Left ventricle myocardium superior (tissue), 1 donor: ENCODE data around the gene LIM2. TPM values are rescaled to one million over a fixed set of nuclear protein-coding genes. Genes with fewer than 3 reads are reported as not detected.
"Not testable (repeated sequence)": the region's sequence is repeated elsewhere in the genome, so short reads cannot be mapped to it uniquely, and the experiment has no call there.

Experiments
- ATAC-seq: fragments of 200-7000 bp; cut with Tn5 transposase; one replicate; pipeline ENCODE4 v1.9.1; 2020; ENCODE audit warnings: mild to moderate bottlenecking, moderate library complexity
- DNase-seq: peaks from one replicate; pipeline ENCODE4 v3.0.0-alpha.2; 2020
- intact Hi-C: fragments of 100-400 bp; cut with micrococcal nuclease; formaldehyde crosslinking; loops from one replicate; pipeline ENCODE4 v1.11.0; 2022
- total RNA-seq: library from RNA; stranded (reverse); fragmentation: NEBNext Ultra II Directional; extraction: Animal tissue kit (Norgen Biotek cat#: 25700); gene quantifications from one replicate; pipeline ENCODE4 v1.2.1, GENCODE V29; 2021
- donor health status: DM: no; HTN: yes; CAD: no; lungs with severe emphysema.

The LIM2 gene
- total RNA-seq, 1 donor from 2014 or later, result not detected

DNA sequence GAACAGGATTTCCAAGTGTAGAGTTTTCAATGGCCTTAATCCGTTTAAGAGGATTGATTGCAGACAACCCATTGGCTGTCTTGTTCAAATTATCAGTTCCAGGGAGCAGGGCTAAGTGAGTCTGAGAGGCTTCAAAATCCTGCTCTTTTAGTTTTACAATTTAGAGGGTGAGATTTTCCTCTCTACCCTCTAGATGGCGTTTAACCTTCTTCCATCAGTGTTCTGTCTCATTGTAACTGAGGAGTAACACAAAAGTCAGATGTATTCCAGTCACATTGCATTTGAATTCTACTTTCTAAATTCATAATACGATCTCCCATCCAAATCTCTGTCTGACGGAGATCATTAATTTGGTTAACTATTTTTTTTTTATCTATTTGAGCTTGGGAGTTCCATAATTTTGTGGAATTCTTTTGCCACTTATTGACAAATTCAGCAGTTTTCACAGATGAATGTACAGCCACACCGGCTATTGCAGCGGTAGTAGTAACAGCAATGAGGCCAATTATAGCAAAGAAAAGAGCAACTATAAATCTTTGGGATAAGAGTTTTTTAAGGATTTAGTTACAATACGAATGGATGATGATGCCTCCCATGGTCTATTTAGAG is 10.4 kb upstream of the LIM2 start:
- intact Hi-C loops, result no loop called here
- no peak for ATAC-seq
- DNase-seq, result no peak

DNA sequence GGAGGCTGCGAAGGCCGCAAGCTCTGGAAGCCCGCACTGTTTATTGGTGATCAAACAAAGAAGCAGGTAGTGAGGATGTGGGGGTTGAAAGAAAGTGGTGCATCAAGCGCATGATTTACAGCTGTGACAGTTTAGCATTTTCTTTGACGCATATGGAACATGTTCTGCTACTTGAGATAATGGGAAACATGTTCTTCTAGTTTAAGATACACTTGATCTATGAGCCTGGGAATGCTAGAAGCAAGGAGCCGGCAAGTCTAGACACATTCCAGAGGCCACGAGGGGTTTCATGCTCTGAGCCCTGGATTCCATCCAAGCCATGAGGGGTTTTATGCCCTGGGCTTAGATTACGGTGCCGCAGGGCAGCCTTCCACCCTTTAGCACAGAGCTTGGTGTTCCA is 9.7 kb upstream of the LIM2 start:
- intact Hi-C loops, ATAC-seq, DNase-seq: not testable (repeated sequence)

DNA sequence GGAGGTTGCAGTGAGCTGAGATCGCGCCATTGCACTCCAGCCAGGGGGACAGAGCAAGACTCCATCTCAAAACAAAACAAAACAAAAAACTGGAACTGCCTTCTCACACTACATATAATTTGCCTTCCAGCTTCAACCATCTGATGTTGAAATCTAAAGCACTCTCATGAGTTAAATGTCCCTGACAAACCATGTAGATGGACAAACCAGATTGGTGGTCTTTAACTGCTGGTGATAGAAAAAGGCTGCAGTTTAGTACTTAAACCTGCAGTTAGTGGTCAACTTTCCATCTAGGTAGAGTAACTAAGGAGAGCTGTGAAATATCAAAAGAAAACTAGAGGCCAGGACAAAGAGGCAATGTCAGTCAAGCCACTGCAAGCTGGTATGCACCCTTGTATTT is 8.4 kb upstream of the LIM2 start:
- intact Hi-C loops, result no loop called here

DNA sequence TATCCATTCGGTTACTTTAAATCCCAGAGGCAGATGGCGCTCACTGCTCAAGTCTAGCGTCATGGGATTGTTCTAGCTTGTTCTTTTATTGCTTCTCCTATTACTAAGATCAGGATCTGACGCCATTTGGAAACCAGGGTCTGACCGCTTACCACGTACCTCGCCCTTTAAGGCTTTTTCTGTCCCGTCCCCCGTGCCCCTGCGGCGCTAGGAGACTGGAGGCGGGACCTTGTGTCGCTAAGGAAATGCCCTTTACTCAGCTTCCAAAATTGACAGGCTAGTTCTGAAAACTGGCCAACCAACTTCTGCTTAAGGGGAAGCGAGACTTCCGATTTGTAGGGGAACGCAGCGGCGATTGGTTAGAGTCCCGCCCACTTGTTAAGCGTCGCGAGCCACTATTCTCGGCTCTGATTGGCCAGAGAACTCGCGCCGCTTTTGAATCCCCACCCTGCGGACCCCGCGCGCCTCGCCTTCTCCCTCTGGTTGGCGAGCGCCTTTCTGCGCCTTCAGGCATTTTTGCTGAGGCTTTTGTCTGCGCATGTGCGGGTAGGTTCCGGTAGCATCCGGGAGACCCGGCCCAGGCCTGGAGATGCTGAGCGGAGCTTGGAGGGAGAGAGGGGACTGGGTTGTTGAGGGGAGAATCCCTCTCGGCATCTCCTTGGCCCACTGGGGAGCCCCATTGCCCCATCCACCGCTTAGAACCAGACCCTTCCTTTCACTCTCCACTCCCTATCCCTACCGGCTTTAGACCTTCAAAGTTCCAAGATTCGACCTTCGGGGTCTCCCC is 6.5 kb upstream of the LIM2 start:
- DNase-seq, result peak; percentile 91
- ATAC-seq, result peak; percentile 99
- intact Hi-C loops, result no loop called here

More for the DNA sequence above, 8.4 kb upstream of the LIM2 start:
- no peak for DNase-seq
- ATAC-seq, result no peak

DNA sequence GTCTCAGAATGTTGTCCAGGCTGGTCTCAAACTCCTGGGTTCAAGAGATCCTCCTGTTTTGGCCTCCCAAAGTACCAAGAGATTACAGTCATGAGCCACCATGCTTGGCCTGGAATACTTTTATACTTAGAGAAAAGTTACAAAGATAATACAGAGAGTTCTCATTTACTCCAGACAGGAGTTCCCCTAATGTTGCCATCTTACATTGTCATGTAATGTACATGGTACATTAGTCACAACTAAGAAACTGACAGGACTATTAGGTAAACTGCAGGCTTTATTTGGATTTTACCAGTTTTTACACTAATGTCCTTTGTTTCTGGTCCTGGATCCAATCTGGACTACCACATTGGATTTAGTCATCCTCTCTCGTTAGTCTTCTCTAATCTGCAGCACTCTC is 4.9 kb upstream of the LIM2 start:
- DNase-seq, result no peak
- intact Hi-C loops, result no loop called here
- no peak for ATAC-seq

DNA sequence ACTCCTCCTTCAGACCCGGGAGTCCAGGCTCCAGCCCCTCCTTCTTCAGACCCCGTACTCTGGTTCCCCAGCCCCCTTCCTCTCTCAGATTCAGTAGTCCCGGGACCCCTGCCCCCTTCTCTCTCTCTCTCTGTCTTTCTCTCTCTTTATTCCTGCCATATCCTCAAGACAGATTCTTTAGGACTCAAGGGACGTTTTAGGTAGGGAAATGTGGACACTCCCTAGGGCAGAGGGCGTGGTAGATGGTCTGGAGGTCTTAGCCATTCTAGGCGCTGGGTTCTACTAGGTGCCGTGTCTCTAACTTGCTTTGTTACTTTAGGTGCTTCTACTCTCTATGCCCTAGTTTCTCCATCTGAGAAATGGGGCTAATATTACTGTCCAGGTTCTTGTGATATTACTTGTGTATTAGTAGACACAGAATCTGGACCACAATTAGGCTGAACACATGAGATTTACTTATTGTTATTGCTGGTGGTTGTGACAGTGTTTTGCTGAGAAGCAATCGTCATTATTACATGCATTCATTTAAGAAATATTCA is 3.4 kb upstream of the LIM2 start:
- intact Hi-C loops, result no loop called here
- ATAC-seq (no peak), DNase-seq (no peak)

DNA sequence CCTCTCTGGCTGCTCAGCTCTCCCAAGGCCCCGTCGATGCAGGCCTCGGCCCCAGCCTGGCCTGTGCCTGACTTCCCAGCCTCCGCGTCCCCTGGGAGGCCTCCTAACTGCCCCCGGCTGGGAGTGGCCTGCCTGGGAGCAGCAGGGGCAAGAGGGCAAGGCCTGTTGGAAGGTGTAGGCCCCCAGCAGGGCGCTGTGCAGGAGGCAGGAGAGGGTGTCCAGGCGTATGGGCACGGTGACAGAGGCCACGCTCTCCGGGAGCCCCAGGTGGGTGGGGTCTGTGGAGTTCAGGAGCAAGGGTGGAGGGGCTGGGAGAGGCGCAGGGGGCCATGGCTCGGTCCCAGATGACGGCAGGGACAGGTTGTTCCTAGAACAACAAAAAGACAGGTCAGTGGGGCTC is 1.4 kb upstream of the LIM2 start:
- ATAC-seq (no peak), DNase-seq (no peak)
- intact Hi-C loops, result no loop called here

DNA sequence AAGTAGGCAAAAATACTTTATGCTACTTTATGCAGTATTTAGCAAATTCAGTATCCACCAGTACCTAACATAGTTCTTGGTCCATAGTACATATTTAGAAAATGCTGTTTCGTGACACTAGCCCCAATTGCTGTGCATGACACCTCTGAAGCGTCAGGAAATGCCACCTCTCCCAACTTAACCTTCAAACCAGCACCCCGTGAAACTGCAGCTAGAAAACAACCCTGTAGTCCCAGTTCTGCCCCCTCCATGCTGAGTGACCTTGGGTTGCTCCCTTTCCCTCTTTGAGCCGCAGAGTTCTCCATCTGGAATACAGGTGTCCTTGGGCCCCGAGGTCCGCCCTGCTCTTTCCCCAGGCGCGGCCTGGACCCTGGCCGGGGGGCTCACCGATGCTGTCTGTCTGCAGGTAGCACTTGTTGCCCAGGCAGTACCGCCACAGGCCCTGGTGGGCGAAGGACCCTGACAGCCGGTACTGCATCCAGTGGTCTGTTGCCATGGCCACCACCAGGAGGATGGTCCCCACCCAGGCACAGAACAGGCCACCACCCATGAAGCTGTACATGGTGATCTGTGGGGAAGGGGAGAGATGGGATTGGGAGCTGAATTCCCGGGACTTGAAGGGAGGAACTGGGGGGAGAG is 773 bp downstream of the LIM2 start:
- intact Hi-C loops, result no loop called here
- DNase-seq, result no peak
- no peak for ATAC-seq

DNA sequence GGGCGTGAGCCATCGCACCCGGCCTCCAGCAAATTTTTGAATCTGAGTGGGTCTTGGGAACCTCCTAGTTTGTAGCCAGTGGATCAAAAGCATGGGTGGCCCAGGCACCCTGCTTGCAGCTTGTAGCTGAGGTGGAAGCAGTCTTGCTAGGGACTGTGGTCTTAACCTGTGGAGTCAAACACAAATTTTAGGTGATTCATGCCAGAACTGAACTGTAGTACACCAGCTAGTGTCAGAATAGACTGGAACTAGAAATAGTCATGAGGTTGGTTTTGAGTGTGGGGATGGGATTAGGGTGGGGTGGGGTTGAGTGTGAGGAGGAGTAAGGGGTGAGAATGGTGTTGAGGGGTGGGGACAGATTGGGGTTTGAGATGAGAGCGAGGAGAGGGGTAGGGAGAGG is 5.8 kb downstream of the LIM2 start:
- no peak for ATAC-seq
- intact Hi-C loops, result no loop called here
- DNase-seq, result no peak

DNA sequence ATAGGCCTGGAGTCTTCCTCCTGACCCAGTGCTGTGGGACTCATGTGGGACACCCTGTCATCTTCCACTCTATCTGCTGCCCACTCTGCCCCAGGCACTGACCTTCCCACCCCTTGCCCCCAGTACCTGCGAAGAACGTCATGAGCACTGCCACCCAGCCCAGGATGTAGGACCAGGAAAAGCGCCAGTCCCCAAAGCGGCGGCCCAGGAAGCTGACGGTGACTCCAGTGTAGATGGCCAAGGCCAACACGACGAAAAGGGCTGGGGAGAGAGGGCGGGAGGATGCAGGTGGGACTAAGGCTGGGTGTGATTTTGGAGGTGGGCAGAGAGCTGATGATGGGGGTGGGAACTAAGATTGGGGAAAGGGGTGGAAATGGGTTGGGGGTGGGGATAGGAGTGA is 7.4 kb downstream of the LIM2 start:
- intact Hi-C loops, result no loop called here
- DNase-seq, result no peak
- ATAC-seq, result no peak

DNA sequence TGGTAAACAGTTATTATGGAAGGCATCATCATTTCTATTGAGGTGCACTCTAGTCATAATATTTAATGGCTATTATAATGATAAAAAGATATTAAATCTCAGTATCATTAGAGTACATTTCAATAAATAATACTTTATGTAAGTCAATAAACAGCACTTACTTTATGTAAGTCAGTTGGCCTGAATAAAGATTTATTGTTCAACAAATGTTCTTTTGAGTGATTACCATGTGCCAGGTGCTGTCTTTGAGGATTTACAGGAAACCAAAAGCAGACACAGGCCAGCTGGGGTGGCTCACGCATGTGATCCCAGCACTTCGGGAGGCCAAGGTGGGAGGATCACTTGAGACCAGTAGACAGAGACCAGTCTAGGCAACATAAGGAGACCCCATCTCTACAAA is 10.4 kb downstream of the LIM2 start:
- intact Hi-C loops, result no loop called here
- no peak for DNase-seq

DNA sequence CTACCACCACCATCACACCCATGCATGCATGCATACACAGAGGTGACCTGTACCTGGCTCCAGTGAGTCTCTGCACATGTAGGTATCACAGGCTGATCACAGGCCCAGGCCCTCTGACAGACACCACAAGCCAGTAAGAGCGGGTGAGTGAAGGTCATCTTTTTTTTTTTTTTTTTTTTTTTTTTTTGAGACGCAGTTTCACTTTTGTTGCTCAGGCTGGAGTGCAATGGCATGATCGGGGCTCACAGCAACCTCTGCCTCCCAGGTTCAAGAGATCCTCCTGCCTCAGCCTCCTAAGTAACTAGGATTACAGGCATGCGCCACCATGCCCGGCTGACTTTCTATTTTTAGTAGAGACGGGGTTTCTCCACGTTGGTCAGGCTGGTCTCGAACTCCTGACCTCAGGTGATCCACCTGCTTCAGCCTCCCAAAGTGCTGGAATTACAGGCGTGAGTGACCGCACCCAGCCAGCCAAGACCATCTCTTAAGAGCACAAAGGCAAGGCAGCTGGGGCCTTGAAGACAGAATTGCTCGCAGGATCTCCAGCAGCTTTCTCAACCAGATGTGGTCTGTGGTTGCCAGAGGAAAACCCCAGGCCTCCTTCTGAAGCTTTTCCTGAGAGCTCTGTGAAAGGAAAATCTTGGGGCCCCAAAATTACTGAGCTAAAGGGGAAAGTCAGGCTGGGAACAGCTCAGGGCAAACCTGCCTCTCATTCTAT is 12.1 kb downstream of the LIM2 start:
- ATAC-seq, result no peak
- no peak for DNase-seq
- intact Hi-C loops, result no loop called here

More for the DNA sequence above, 10.4 kb downstream of the LIM2 start:
- no peak for ATAC-seq

DNA sequence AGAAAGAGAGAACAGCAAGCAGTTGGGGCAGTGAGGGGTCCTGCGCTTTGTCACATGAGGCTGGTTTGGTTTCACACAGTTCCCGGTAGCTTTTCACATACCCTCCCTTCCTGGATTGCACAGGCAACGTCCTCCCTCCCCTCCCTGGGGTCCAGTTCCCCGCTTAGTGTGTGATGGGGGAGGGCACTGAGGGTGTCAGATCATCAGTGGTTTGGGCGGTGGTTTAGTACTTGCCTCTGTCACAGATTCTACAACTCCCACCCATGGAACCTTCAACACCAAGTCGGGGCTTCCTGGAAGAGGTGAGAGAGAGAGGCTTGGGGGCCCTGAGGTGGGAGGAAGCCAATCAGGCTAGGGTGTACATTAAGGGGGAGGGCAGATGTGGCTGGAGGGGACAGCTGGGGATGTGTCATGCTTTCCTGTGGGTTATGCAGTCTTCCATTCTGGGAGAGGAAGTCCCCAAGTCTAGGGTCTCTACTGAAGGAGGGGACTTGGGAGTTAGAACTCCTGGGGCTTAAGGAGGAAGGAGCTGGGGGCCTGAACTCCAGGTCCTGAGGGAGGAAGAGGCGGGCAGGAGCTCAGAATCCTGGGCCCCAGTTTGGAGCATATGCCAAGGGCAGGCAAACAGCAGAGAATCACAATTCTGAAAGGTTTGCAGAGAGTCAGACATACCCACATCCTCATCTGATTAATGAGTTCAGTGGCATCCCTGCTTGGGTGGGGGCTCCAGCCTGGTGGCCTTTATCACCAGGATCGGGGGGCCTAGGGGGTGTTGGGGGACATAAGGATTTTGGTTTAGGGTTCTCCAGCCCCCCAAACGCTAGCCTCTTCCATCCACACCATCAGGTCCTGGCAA is 14.9 kb downstream of the LIM2 start, which contains the start of gene NKG7:
NKG7 (minus strand) TSS at position 6 of the 856 bp plus-strand sequence. CDS start 119 bp downstream, outside the sequence.
- intact Hi-C loops, result no loop called here
- no peak for DNase-seq
- no peak for ATAC-seq

DNA sequence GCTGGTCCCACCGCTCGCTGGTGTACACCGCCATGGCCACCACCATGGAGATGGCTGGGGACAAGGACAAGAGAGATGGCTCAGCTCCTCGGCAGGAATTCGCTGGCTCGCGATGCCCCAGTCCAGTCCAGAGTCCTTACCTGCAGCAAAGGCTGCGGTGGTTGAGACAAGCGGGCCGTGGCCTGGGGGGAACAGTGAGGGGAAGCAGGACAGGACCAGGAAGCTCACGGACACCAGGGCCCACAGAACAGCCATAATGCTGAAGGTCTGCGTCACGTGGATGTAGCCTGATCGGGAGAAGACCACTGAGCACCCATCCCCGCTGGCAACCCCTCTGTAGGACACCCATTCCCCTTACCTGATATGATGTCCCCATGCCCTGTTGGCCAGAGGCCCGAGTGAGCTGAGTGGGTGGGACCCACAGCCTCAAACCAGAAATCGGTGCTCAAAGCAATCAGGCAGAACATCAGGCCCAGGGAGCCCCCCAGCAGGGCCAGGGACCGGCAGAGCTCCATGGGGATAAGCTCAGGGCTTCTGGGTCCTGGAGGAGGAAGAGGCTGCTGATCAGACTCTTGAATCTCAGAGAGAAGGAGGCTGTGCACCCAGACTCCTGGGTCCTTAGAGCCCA is 15.6 kb downstream of the LIM2 start:
- no peak for ATAC-seq
- intact Hi-C loops, result no loop called here
- DNase-seq, result no peak

DNA sequence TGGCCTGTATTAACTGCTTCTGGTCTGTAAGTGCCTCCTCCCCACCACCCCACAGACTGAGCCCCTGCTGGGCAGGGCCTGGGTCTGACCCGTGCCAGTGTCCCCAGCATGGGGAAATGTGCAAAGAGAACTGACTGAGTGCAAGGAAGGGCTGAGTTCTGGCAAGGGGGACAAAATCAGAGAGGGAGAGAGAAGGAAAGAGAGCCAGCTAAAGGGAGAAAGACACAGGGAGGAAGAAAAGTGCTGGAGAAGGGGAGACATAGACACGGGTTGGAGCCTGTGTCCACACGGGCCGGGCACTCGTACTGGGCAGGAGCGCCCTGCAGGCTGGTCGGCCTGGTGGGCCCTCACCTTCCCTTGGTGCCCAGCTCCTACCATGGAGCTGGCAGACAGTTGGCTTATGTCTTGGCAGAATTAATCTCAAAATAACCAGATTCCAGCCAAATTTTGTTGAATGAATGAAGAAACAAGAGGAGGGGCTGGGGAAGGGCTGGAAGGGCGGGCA is 16.5 kb downstream of the LIM2 start:
- intact Hi-C loops, result no loop called here
- ATAC-seq (no peak), DNase-seq (no peak)

DNA sequence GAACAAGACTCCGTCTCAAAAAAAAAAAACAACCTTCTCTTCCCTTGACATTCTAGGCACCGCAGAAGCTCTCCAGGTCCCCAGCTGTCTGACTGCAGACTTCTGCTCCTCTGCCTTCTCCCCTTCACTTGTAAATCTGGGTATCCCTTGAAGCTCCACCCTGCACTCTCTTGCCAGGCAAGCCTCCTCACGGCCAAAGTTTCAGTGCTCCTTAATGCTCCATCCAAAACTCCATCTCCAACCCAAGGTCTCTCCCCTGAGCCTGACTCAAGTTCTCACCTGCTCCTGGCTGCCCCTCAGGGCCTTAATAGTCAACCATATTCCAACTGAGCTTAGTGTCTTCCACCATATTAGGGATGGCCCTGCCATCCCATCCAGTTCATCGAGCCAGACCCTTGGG is 17.5 kb downstream of the LIM2 start:
- ATAC-seq (no peak), DNase-seq (no peak)
- intact Hi-C loops, result no loop called here

DNA sequence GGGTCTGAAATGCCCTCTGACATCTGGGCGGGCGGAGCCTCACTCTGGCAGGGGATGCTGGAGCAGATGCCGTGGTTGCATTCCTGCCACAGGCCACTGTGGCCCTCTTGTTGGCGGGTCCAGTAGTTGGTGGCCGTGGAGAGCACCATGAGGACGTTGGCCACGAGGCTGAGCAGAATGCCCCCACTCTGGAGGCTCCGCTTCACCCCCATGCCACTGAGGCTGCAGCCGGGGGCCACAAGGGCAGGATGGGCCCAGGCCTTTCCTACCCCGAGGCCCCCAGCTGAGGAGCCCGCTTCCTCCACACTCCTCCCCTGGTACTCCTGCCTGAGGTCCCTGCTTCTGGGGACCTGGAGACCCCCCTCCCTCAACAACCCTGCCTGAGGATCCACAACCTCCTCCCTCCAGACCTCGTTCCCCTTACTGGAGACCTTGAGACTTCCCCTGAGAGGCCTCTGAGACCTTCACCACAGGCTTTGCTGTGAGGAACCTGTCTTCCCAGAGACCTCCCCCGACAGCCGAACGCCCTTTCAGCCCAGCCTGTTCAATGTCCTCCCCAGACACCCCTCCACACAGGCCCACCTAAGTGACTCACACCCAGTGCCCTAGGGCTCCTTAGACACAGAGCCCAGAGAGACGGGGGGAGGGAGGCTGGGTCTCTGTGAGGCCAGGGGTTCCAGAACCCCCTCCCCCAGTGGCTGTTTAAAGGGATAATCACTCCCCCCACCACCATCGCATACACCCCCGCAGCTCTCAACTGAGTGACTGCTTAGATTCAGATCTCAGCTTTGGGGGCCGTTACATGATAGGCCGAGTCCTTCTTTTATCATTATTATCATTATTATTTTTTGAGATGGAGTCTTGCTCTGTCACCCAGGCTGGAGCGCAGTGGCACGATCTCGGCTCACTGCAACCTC is 19.1 kb downstream of the LIM2 start, which contains the start of gene CLDND2:
CLDND2 (minus strand) TSS at position 638 of the 917 bp plus-strand sequence; CDS start at position 212, 426 bp downstream.
- intact Hi-C loops, result no loop called here
- DNase-seq (no peak), ATAC-seq (no peak)
